Fibroblast of the aortic adventitia (primary cell): ENCODE data around the gene ILK. TPM values are rescaled to one million over a fixed set of nuclear protein-coding genes. Genes with fewer than 3 reads are reported as not detected.

Source experiments
- DNase-seq: peaks from one replicate; pipeline ENCODE4 v3.0.0-alpha.2; 2010; ENCODE audit warnings: low read depth
- H3K4me3 ChIP-seq: 2 replicates; pipeline ENCODE4 v1.5.1; 2011; ENCODE audit warnings: low read depth, mild to moderate bottlenecking, control low read depth, low read length, moderate library complexity
- total RNA-seq: library from RNA; depleted of rRNA; stranded (reverse); fragments of >200 nt; gene quantifications from 2 replicates; pipeline ENCODE4 v1.2.3, GENCODE V29; 2012; ENCODE audit warnings: low replicate concordance
- TF ChIP-seq, protein P1 (sequence below): IDR thresholded peaks from 2 replicates; pipeline ENCODE4 v1.5.1; 2011; ENCODE audit warnings: mild to moderate bottlenecking, low read length, control low read depth, inconsistent platforms; ENCODE audit not compliant: insufficient read depth

The ILK gene
- total RNA-seq, 1 donor: 145 TPM

DNA sequence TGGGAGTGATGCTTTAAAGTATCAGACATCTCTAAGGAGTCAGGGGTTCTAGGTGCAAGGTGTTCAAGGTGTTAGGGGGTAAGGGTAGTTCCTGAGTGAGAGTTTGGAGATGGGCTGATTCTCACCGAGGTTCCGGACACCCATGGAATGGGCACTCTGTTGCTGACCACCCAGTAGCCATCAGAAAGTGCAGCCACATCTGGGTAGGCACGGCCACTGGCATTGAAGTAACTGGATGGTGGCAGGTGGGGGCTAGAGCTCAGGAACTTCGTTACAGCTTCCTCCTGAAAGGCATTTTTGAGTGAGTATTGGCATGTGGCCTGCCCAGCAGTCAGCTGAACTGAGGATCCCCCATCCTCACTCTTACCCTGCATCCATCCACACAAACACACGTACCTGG lies 11.5 kb downstream of the ILK start:
- TF ChIP-seq, protein P1, sequence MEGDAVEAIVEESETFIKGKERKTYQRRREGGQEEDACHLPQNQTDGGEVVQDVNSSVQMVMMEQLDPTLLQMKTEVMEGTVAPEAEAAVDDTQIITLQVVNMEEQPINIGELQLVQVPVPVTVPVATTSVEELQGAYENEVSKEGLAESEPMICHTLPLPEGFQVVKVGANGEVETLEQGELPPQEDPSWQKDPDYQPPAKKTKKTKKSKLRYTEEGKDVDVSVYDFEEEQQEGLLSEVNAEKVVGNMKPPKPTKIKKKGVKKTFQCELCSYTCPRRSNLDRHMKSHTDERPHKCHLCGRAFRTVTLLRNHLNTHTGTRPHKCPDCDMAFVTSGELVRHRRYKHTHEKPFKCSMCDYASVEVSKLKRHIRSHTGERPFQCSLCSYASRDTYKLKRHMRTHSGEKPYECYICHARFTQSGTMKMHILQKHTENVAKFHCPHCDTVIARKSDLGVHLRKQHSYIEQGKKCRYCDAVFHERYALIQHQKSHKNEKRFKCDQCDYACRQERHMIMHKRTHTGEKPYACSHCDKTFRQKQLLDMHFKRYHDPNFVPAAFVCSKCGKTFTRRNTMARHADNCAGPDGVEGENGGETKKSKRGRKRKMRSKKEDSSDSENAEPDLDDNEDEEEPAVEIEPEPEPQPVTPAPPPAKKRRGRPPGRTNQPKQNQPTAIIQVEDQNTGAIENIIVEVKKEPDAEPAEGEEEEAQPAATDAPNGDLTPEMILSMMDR: no peak
- DNase-seq: no peak
- H3K4me3 ChIP-seq: no peak overlapping the region

DNA sequence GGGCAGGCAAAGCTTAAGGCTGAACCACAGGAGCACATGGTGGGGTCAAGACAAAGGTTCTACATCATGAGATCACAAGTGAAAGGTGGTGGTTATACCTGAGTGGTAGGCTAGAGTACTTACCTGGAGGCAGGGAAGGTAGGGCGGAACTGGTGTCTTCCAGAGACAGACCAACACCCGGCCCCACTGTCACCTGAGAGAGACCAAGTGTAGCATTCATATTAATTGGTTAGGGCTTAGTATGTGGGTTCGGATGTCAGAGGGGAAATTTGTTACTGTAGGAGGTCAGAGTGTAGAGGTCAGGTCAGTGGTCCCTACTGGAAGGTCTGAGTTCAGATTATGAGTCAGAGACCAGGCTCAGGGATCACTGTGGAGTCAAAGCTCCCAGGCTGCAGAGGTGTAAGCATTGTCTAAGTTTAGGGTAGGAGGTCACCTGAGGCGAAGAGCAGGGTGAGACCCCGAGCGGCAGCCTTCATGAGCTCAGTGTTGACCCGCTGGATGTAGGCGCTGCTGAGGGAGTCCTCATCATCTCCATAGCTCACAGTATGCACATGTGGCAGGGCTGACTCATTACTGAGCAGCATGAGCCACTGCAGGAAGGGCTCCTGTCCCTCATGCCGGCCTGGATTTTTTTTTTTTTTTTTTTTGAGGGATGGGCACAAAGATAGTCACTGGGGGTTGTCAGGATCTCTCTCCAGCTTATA lies 12.5 kb downstream of the ILK start:
- TF ChIP-seq, protein P1: no peak
- no peak for DNase-seq
- no peak overlapping the region for H3K4me3 ChIP-seq

DNA sequence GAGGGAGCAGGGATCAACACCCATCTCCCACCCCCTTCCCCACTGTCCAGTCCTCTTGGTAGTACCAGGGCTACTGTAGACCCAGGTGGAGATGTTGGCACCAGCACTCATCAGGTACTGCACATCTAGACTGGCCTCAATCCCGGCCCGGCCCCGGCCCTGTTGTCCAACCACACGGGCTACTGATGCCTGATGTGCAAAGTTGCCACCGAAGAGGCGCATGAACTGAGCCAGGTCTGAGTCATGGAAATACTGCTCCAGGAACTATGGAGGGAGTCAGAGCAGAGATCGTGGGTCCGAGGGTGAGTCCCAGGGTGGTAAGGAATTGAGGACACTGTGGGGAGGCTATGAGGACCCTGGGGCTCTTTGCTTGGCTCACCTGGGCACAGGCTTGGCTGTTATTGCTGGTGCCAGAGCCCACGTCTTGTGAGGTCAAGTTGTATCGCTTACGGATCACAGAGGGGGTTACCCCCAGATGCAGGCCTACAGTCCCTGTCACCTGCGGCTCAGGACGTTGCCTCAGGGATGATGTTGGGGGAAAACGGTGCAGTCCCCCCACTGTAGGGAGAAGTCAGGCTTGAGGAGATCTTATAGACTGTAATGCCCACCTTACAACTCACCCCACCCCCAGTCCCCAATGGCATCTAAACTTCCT lies 13.1 kb downstream of the ILK start:
- no peak for DNase-seq
- no peak overlapping the region for H3K4me3 ChIP-seq
- TF ChIP-seq, protein P1: no peak

DNA sequence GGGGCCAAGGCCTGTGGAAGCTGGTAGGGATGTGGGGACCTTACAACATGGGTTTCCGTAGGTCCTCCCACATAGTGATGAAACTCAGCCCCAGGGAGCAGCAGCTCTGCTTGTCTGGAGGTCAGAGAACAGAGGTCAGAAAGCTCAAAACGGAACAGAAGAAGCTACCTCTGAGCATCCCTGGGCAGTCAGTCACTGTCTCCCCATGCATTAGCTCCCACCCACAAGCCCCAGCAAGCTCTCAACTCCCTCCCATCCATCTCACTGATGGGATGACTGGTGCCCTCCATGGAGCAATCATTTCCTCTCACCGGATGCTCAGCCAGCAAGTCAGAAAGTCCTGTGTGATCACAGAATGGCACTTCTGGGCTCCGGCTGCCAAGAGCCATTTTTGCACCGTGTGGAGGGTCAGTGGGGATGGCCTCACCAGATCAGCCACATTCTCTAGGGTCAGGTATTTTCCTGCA lies 13.8 kb downstream of the ILK start:
- TF ChIP-seq, protein P1: no peak
- DNase-seq: no peak
- peak overlapping the region; percentile 93 for H3K4me3 ChIP-seq

DNA sequence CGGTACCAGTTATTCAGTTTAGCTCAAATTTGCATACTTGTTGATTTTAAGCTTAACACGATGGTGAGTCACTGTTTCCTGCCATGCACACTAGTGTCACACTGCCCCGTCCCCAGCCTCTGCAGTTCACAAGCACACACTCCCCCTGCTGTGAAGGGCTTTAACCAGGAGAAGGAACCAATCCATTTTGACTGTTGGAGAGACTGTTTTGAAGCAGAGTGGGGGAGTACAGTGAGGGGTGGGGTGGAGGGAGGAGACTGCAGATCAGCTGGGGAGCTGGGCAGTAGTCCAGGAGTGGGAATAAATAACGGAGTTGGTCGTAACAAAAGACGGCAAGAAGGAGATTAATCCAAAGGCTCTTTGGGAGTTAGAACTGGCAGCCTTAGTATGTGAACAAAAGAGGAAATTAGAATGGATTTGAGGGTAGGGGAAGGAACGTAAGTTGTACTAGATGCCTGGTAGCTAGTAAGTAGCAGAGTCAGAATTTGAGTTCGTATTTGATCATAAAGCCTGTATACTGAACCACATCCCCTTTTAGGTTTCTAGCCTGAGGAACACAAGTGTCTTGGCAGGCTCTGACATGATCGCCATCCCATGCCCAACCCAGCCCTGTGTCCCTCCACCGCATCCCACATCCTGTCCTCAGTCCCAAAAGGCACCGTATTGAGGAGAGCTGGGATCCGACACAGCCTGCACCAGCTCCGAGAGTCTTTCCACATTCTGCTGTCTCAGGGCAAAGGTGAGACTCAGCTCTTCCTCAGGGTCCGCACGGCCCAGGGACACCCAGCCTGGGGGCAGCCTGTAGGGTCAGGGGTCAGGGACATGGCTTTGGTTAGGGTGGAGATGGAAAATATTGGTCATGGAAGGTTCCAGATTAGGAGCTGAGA lies 14.8 kb downstream of the ILK start:
- H3K4me3 ChIP-seq: peak overlapping the region; percentile 93
- peak; percentile 85 for DNase-seq
- TF ChIP-seq, protein P1: peak; percentile 27

DNA sequence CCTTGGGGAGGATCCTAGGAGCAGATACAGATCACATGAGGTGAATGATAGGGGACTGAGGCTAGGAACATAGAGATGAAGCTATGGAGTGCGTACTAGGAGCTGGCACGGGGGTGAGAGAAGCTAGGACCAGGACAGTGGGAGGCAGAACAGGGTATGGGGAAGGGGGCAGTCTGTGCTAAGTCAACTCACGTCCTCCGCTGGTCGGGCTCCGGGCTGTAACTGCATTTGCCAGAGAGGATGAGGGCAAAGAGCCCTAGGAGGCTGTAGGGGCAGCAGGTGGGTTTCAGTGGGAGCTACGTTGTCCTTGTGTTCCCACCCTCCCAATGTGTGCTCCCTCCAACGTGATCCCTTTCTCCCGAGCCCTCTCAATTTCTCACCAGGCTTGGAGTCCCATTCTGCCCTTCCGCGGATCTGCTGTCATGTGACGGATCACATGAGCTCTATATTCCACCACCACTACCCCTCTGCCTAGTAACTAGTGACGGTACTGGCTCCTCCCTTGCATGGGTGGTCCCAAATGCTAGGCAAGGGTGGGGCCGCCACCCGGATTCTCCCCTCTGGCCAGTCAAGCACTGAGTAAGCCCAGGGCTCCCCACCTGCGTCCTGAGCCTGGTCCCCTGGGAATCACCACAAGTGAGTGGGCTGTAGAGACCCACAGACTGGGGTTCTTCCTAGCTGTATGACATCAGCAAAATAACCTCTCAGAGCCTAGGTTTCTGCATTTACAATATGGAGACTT lies 15.6 kb downstream of the ILK start, which contains the start of gene TPP1:
TSS of gene TPP1 (minus strand) at position 419 of the 742 bp plus-strand sequence. CDS start at position 397, 22 bp downstream.
- DNase-seq: peak; percentile 97
- TF ChIP-seq, protein P1: no peak

More for the DNA sequence above, 15.6 kb downstream of the ILK start, which contains the start of gene TPP1:
- H3K4me3 ChIP-seq: peak within 1 kb of the TSS; percentile 93
